NCI-H2227 (cell line): ENCODE measurements around the gene HOGA1.
"Not testable (repeated sequence)": the region's sequence is repeated elsewhere in the genome, so short reads cannot be mapped to it uniquely, and the experiment has no call there.

ENCODE experiments used
- DNase-seq: peaks from one replicate; lab custom pipeline; 2025; ENCODE audit not compliant: unreplicated experiment; lab: John Stamatoyannopoulos, UW

The HOGA1 gene

DNA sequence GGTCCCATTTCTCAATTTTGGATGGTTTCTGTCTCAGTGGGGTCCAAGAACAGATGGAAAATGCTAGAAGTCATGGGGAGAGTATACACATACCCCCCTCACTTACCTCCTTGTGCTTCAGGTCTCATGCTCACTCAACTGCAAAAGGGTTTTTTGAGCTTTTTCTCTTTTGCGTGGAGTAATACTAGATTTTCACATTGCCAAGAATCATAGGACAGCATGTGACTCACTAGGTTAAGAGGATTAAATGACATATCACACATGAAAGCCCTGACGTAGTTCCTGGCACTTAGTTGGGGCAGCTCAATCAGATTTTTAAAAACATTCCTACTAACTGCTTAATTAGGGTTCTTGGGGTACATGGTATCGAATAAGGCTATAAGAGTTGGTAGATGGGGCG, 60.7 kb downstream of the HOGA1 start:
- no peak for DNase-seq

DNA sequence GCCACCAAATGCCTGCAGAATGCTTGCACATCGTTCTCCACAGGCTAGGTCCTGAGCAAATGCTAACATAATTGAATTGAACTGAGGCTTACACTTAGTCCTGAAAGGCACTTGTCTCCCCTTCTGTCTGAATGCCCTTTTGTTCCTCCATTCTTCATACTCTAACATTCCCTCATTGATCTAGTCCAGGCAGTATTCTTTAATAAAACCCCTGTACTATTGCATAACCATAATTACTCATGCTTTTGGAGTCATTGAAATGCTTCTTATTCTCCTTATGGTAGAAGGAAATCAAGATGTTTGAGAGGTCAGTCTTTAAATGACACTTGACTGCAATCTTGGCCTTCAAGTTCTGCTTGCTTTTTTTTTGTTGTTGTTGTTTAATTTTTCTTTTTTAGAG, 63.4 kb downstream of the HOGA1 start:
- DNase-seq = no peak

DNA sequence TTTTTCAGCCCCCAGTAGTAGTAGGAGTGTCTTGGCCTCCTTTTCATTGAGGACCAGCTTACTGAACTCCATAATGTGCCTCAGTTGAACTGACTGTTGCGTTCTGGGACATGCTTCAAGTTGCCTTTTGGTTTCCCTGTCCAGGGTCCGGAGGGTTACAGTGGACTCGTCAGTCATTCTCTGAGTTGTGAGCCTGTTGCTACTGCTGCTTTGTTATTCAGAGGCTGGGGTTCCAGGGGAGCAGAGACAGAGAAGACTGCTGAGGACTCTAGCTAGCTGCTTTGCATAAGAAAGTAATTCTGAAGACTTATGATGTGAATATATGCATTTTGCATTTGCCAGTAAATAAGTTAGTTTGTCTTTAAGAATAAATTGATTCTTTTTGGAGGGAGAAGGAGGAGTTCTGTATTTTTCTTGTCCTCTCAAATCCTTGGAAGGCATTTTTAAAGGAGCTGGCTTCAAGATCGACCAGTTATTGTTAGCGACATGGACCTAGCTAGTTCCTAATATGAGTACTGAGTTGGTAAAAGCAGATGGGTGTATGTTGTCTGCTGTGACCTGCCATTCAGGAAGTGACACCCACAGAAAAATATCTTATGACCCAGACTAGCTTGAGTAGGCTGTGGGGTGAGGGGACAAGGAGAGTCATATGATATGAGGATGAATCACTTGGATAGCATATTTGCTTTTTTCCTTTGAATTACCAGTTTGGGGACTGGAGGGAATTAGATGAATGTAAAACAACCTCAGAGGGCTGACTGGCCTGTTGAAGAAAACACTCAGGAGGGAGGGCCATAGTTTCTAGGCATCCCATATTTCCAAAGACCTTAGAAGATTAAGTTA, 64.6 kb downstream of the HOGA1 start:
- no peak for DNase-seq

DNA sequence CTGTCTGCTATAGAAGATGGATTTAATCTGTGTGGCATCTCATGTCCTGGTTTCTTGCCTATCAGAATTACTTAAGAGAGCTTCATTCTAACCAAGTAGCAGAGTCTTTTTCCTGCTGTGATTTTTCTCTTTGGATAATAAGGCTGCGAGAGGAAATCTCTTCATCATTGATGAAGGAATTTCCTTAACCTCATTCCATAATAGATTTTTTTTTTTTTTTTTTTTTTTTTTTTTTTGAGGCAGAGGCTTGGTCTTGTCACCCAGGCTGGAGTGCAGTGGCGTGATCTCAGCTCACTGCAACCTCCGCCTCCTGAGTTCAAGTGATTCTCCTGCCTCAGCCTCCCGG, 65.2 kb downstream of the HOGA1 start:
- not testable (repeated sequence) for DNase-seq

DNA sequence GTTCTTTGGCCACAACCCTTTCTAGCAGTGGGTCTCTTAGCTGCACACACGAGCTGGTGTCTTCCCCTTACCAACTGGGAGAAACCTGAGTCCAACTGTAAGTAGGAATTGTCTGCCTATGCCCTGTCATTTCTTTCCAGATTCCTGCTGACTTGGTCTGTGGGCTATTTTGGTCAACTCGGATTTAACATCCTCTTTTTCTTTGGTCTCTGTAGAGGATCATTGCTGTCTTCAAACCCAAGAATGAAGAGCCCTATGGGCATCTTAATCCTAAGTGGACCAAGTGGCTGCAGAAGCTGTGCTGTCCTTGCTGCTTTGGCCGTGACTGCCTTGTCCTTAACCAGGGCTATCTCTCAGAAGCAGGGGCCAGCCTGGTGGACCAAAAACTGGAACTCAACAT, 66.5 kb downstream of the HOGA1 start:
- no peak for DNase-seq

DNA sequence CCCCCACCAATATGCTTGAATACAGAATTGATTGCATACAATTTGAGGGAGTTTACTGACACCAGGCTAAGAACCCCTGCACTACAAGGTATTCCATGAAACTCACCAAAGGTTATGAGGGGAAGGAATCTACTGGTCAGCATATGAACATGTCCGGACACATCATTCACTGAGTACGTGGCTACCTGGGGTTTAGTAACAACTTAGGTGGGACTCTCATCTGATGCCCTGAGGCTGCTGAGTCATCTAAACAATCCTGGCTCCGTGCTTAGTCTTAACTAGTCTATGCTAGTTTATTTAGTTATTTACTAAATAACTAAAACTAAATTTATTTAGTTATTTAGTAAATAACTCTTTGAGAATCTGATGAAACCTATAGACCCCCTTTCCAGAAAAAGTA, 67.6 kb downstream of the HOGA1 start:
- DNase-seq = no peak

DNA sequence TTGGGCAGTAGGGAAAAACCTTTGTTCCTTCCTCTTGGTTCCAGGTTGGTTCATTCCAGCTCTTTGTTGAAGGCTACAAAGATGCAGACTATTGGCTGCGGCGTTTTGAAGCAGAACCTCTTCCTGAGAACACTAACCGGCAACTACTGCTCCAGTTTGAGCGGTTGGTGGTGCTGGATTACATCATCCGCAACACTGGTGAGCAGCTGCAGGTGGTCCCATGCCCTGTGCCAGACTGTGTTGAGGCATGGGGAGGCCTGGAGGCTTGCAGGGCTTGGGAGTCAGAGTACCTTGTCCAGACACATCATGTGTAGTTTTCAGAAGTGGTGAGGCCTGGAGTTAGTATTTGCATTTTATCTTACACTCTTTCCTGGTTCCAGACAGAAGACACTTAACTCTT, 72.6 kb downstream of the HOGA1 start:
- DNase-seq = no peak

DNA sequence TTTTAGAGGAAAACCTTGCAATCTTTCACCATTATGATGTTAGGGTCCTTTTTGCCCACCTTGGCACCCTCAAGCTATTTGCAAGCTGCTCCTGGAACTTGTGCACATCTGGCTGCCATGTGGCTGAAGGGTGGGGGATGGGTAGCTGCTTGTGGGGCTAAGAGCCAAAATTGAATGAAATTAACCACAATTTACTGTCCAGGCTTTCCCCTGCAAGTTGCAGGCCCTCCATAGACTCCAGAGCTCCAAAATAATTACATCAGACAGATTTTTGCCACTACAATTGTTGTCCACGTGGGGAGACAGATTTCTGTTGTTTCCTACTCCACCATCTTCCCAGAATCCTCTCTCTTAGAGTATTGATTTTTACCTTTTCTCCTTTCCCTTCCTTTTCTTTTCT, 75.4 kb downstream of the HOGA1 start:
- peak; percentile 6 for DNase-seq
